ENCODE measurements around the gene RASAL3. TPM values are rescaled to one million over a fixed set of nuclear protein-coding genes. Genes with fewer than 3 reads are reported as not detected.

The RASAL3 gene
- total and polyA plus RNA-seq, 2 donors: 30.8 to 68.1 TPM

- 97% methylated on average over 17 of the region's 17 CpGs for WGBS
- H3K27me3 ChIP-seq (ENCODE audit: control insufficient read depth in 2 of 2, insufficient read depth in 1 of 2, low read length in 1 of 2): peaks cover 0 to 4% of the 10 kb centered on the region in 2 donors
- peaks cover 59 to 70% of the 10 kb centered on the region in 2 donors for H3K36me3 ChIP-seq (ENCODE audit: control insufficient read depth in 2 of 2, insufficient read depth in 2 of 2, low read length in 1 of 2)
- no peaks in the 10 kb centered on the region for H3K9me3 ChIP-seq (ENCODE audit: control insufficient read depth in 2 of 2, insufficient read depth in 1 of 2, low read length in 1 of 2)
- no peak for DNase-seq (ENCODE audit: low read depth in 6 of 9, low spot score in 9 of 9)
- H3K4me3 ChIP-seq (ENCODE audit: low read length in 2 of 2): no peak overlapping the region
- no peak overlapping the region for H3K27ac ChIP-seq (ENCODE audit: low read depth in 1 of 2, low read length in 1 of 2)
- peaks cover 1 to 6% of the 10 kb centered on the region in 2 donors for H3K4me1 ChIP-seq (ENCODE audit: control insufficient read depth in 2 of 2, insufficient read depth in 2 of 2, low read length in 2 of 2)
Measured at GRCh38 chr19:15453906-15454860, 10.2 kb downstream of the RASAL3 start.

- Histone ChIP-seq H3K4me3 (ENCODE audit: low read length in 2 of 2) (no peak overlapping the region), H3K27ac (ENCODE audit: low read depth in 1 of 2, low read length in 1 of 2) (no peak overlapping the region), H3K9me3 (ENCODE audit: control insufficient read depth in 2 of 2, insufficient read depth in 1 of 2, low read length in 1 of 2) (no peaks in the 10 kb centered on the region), H3K4me1 (ENCODE audit: control insufficient read depth in 2 of 2, insufficient read depth in 2 of 2, low read length in 2 of 2) (peaks cover 5 to 11% of the 10 kb centered on the region in 2 donors), H3K36me3 (ENCODE audit: control insufficient read depth in 2 of 2, insufficient read depth in 2 of 2, low read length in 1 of 2) (peaks cover 52 to 64% of the 10 kb centered on the region in 2 donors), H3K27me3 (ENCODE audit: control insufficient read depth in 2 of 2, insufficient read depth in 1 of 2, low read length in 1 of 2) (peaks cover 0 to 4% of the 10 kb centered on the region in 2 donors)
- DNase-seq (ENCODE audit: low read depth in 6 of 9, low spot score in 9 of 9): no peak
- 86% methylated on average over 44 of the region's 44 CpGs for WGBS
Measured at GRCh38 chr19:15453091-15453578, 11.2 kb downstream of the RASAL3 start.

- no peak for DNase-seq (ENCODE audit: low read depth in 6 of 9, low spot score in 9 of 9)
- Histone ChIP-seq H3K4me3 (ENCODE audit: low read length in 2 of 2) (no peak overlapping the region), H3K36me3 (ENCODE audit: control insufficient read depth in 2 of 2, insufficient read depth in 2 of 2, low read length in 1 of 2) (peaks cover 47 to 56% of the 10 kb centered on the region in 2 donors), H3K27me3 (ENCODE audit: control insufficient read depth in 2 of 2, insufficient read depth in 1 of 2, low read length in 1 of 2) (peaks cover 0 to 4% of the 10 kb centered on the region in 2 donors), H3K4me1 (ENCODE audit: control insufficient read depth in 2 of 2, insufficient read depth in 2 of 2, low read length in 2 of 2) (peaks cover 5 to 11% of the 10 kb centered on the region in 2 donors), H3K27ac (ENCODE audit: low read depth in 1 of 2, low read length in 1 of 2) (no peak overlapping the region), H3K9me3 (ENCODE audit: control insufficient read depth in 2 of 2, insufficient read depth in 1 of 2, low read length in 1 of 2) (no peaks in the 10 kb centered on the region)
- 93% methylated on average over 37 of the region's 37 CpGs for WGBS
Measured at GRCh38 chr19:15452111-15453047, 12.0 kb downstream of the RASAL3 start.

DNA sequence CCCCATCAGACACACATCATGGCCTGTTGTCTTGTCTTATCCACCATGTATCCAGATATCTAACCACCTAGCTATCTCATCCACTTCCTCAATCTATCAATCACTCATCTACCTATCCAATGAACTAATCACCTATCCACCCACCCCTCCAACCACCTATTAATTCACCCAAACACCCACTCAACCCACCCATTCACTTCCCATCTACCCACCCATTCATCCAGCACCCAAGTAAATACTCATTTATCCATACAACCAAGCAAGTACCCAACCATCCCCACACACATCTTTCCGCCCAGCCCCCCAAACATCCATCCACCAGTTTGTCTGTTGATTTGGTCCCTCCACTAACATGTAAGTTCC lies 13.8 kb downstream of the RASAL3 start:
- H3K4me3 ChIP-seq (ENCODE audit: low read length in 2 of 2): no peak overlapping the region
- no peaks in the 10 kb centered on the region for H3K9me3 ChIP-seq (ENCODE audit: control insufficient read depth in 2 of 2, insufficient read depth in 1 of 2, low read length in 1 of 2)
- peaks cover 35 to 39% of the 10 kb centered on the region in 2 donors for H3K36me3 ChIP-seq (ENCODE audit: control insufficient read depth in 2 of 2, insufficient read depth in 2 of 2, low read length in 1 of 2)
- H3K4me1 ChIP-seq (ENCODE audit: control insufficient read depth in 2 of 2, insufficient read depth in 2 of 2, low read length in 2 of 2): peaks cover 5 to 11% of the 10 kb centered on the region in 2 donors
- no peaks in the 10 kb centered on the region for H3K27me3 ChIP-seq (ENCODE audit: control insufficient read depth in 2 of 2, insufficient read depth in 1 of 2, low read length in 1 of 2)
- DNase-seq (ENCODE audit: low read depth in 6 of 9, low spot score in 9 of 9): no peak
- peak overlapping the region; percentile 24 to 32 for H3K27ac ChIP-seq (ENCODE audit: low read depth in 1 of 2, low read length in 1 of 2)
- 100% methylated on average over 1 of the region's 1 CpG for WGBS

DNA sequence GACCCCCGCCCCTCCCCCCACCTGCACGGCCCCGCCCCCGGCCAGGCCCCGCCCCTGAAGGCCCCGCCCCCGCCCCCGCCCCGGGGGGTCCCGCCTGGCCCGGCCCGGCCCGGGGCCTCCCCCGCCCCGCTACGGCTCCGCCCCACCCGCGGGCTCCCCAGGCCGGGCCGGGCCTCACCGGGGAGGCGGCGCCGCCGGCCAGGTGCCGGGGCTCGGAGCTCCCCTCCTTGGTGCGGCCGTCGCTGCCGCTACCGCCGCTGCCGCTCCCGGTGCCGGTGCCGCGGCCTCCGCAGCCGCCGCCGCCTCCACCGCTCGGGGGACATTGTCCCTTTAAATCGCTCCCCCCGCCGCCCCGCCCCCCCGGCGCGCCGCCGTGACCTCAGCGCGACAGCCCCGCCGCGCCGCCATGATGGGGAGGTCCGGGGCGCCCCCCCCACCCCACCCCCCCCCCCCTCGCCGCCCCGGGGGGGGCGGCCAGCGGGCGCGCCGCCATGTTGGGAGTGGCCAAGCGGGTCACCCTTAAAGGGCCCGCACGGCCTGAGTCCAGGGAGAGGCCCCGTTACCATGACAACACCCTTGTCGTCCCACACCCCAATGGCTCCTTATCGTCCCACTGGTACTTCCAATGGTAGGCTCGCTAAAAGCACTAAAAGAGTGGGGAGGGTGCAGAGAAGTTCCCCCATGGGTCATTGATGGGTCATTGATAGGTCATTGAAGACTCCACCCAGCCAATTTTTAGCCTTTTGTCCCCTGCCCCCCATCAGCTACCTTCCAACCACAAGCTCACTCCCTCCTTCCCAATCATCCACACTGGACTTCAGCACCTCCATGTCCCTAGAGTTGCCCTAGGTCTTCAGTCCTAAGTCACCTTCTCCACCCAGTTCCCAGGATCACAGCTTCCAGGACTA lies 14.5 kb downstream of the RASAL3 start, which contains the start of gene WIZ:
WIZ (minus strand) TSS at position 337 of the 908 bp plus-strand sequence. CDS start 1,649 bp downstream, outside the sequence.
- H3K9me3 ChIP-seq (ENCODE audit: control insufficient read depth in 2 of 2, insufficient read depth in 1 of 2, low read length in 1 of 2): no peaks in the 10 kb centered on the region
- H3K36me3 ChIP-seq (ENCODE audit: control insufficient read depth in 2 of 2, insufficient read depth in 2 of 2, low read length in 1 of 2): peaks cover 29 to 33% of the 10 kb centered on the region in 2 donors
- no peaks in the 10 kb centered on the region for H3K27me3 ChIP-seq (ENCODE audit: control insufficient read depth in 2 of 2, insufficient read depth in 1 of 2, low read length in 1 of 2)
- WGBS: 7% methylated on average over 63 of the region's 77 CpGs
- DNase-seq (ENCODE audit: low read depth in 6 of 9, low spot score in 9 of 9): peak in 6 of 9 donors; percentile 38 to 81 (median 58)
- H3K4me3 ChIP-seq (ENCODE audit: low read length in 2 of 2): peak within 1 kb of the TSS; percentile 42 to 69
- H3K4me1 ChIP-seq (ENCODE audit: control insufficient read depth in 2 of 2, insufficient read depth in 2 of 2, low read length in 2 of 2): peaks cover 5 to 11% of the 10 kb centered on the region in 2 donors
- peak within 1 kb of the TSS; percentile 24 to 81 for H3K27ac ChIP-seq (ENCODE audit: low read depth in 1 of 2, low read length in 1 of 2)

DNA sequence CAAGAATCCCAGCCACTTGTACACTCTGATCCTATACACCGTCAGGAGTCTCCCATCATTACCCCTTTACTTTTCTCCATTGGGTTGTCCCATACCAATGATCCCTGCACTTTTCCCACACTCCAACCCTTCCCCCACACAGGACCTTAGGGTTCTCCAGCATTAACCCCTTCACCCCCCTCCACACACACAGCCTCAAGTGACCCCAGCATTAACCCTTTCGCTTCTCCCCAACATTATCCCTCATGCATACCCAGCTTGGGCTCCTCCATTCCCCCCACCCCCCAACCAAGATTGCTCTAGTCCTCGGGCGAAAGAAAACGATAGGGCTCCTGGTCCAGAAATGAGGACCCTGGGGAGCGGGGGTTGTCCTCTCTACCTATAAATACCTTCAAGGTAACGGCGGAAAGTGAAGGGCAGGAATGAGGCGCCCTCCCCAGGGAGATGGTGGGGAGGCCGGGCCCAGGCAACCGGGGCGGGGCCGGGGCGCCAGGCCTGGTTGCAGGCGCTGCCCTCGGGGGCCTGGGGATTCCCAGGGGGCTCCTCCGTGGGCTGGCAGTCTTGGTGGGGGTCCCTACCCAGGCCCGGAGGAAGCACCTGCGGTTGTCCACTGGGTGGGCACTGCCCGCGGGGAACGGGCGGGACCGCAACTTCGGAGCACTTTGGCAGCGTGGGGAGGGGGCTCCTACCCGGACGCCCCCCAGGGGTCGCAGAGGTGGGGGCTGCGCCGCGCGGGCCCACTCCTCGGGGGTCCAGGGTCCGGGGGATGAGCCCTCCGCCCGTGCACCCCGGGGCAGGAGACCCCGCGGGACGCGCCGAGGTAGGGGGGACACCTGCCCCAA lies 15.3 kb downstream of the RASAL3 start:
- Histone ChIP-seq H3K4me3 (ENCODE audit: low read length in 2 of 2) (peak overlapping the region; percentile 42 to 69), H3K36me3 (ENCODE audit: control insufficient read depth in 2 of 2, insufficient read depth in 2 of 2, low read length in 1 of 2) (peaks cover 20 to 25% of the 10 kb centered on the region in 2 donors), H3K27me3 (ENCODE audit: control insufficient read depth in 2 of 2, insufficient read depth in 1 of 2, low read length in 1 of 2) (no peaks in the 10 kb centered on the region), H3K27ac (ENCODE audit: low read depth in 1 of 2, low read length in 1 of 2) (no peak overlapping the region), H3K9me3 (ENCODE audit: control insufficient read depth in 2 of 2, insufficient read depth in 1 of 2, low read length in 1 of 2) (no peaks in the 10 kb centered on the region), H3K4me1 (ENCODE audit: control insufficient read depth in 2 of 2, insufficient read depth in 2 of 2, low read length in 2 of 2) (peaks cover 5 to 11% of the 10 kb centered on the region in 2 donors)
- 10% methylated on average over 43 of the region's 43 CpGs for WGBS
- no peak for DNase-seq (ENCODE audit: low read depth in 6 of 9, low spot score in 9 of 9)

DNA sequence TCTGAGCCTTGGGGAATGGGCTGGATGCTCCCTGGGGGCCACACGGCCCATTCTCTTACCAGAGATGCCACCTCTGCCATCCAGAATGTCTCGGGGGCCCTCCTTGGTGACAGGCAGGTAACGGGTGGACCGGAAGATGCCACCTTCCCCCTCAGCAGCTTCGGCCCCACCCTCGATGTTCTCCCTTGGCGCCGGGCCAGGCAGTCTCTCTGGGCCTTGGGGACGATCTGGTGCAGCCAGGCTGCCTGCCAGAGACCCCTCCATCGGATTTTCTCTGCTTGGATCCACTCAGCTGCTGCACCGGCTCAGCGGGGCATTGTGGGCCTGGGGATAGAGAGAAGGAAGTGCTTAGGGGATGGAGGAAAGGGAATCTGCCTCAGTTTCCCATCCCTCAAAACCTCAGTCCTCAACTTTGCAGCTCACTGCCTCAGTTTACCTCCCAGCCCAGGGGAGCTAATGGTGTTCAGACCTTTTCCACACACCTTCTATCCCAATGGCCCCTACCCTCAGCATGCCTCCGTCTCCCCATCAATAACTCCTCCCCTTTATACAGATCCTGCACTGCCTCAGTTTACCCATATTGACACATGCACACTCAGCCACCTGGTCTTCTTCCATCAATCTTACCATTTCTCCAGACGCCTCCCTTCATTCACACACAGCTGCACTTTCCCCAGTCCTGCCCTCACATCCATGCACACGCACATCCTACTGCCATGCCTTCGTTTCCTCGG lies 16.1 kb downstream of the RASAL3 start:
- no peak for DNase-seq (ENCODE audit: low read depth in 6 of 9, low spot score in 9 of 9)
- peaks cover 17 to 18% of the 10 kb centered on the region in 2 donors for H3K36me3 ChIP-seq (ENCODE audit: control insufficient read depth in 2 of 2, insufficient read depth in 2 of 2, low read length in 1 of 2)
- no peaks in the 10 kb centered on the region for H3K27me3 ChIP-seq (ENCODE audit: control insufficient read depth in 2 of 2, insufficient read depth in 1 of 2, low read length in 1 of 2)
- WGBS: 91% methylated on average over 17 of the region's 17 CpGs
- no peaks in the 10 kb centered on the region for H3K9me3 ChIP-seq (ENCODE audit: control insufficient read depth in 2 of 2, insufficient read depth in 1 of 2, low read length in 1 of 2)
- H3K4me3 ChIP-seq (ENCODE audit: low read length in 2 of 2): no peak overlapping the region
- H3K27ac ChIP-seq (ENCODE audit: low read depth in 1 of 2, low read length in 1 of 2): no peak overlapping the region
- peaks cover 5 to 11% of the 10 kb centered on the region in 2 donors for H3K4me1 ChIP-seq (ENCODE audit: control insufficient read depth in 2 of 2, insufficient read depth in 2 of 2, low read length in 2 of 2)

All from thymus (tissue), 11 donors.